Colonic mucosa (tissue), 4 donors: ENCODE results near the gene P4HA3. TPM values are rescaled to one million over a fixed set of nuclear protein-coding genes. Genes with fewer than 3 reads are reported as not detected.
A peak's percentile ranks its signal among the peaks of the same experiment; 100 is the strongest.

ENCODE experiments used
- DNase-seq: peaks from one replicate; pipeline ENCODE4 v3.0.0-alpha.2; 2020
- H3K27ac ChIP-seq: fragments of 200-600 bp; one replicate; pipeline ENCODE4 v1.8.0; 2021
- H3K27me3 ChIP-seq: fragments of 200-600 bp; one replicate; pipeline ENCODE4 v1.8.0; 2021
- H3K36me3 ChIP-seq: fragments of 200-600 bp; one replicate; pipeline ENCODE4 v1.8.0; 2021
- H3K4me1 ChIP-seq: fragments of 200-600 bp; one replicate; pipeline ENCODE4 v1.8.0; 2021; ENCODE audit warnings: mild to moderate bottlenecking
- H3K4me3 ChIP-seq: fragments of 200-600 bp; one replicate; pipeline ENCODE4 v1.8.0; 2021
- H3K9ac ChIP-seq, 2 donors: one replicate each; pipeline ENCODE4 v1.7.0; 2013; ENCODE audit warnings: control low read depth in 2 of 2, low read depth in 2 of 2, low read length in 2 of 2
- H3K9me3 ChIP-seq: fragments of 200-600 bp; one replicate; pipeline ENCODE4 v1.8.0; 2021
- CTCF ChIP-seq: fragments of 200-600 bp; IDR thresholded peaks from one replicate; pipeline ENCODE4 v1.8.0; 2022; ENCODE audit warnings: antibody characterized with exemption, mild to moderate bottlenecking
- intact Hi-C: fragments of 100-400 bp; cut with DNase I; formaldehyde crosslinking; loops from one replicate; pipeline ENCODE4 v1.14.1; 2022
- total RNA-seq, 2 donors: library from RNA; stranded (reverse); fragmentation: NEBNext Ultra II Directional in 1 of 2; extraction: Animal tissue kit (Norgen Biotek cat#: 25700) in 1 of 2; gene quantifications; one replicate each; pipeline ENCODE4 v1.2.1, GENCODE V29; 2021
- donor health status: healthy.
- donor health status: DM: no; HTN: no; CAD: no.
- donor health status: DM: no; HTN: no; CAD: no.

P4HA3 gene
- total RNA-seq, 2 donors from 2014 or later, result 0.12 to 0.85 TPM

GRCh38 chr11:74321487-74322188, 10.2 kb upstream of the P4HA3 start:
- Histone ChIP-seq H3K36me3 (no peaks in the 10 kb centered on the region), H3K4me3 (no peak overlapping the region), H3K4me1 (no peaks in the 10 kb centered on the region), H3K27me3 (no peaks in the 10 kb centered on the region), H3K9me3 (no peaks in the 10 kb centered on the region), H3K27ac (no peak overlapping the region), H3K9ac (no peak overlapping the region)
- TF ChIP-seq CTCF, result peak; percentile 26
- intact Hi-C loops, result no loop called here
- DNase-seq, result peak; percentile 28

GRCh38 chr11:74320538-74320937, 9.1 kb upstream of the P4HA3 start:
- no peaks in the 10 kb centered on the region for H3K9me3 ChIP-seq
- TF ChIP-seq CTCF, result no peak
- no peak for DNase-seq
- intact Hi-C loops, result no loop called here
- H3K27ac ChIP-seq, result no peak overlapping the region
- no peak overlapping the region for H3K4me3 ChIP-seq
- H3K4me1 ChIP-seq, result no peaks in the 10 kb centered on the region
- no peaks in the 10 kb centered on the region for H3K36me3 ChIP-seq
- no peak overlapping the region for H3K9ac ChIP-seq
- no peaks in the 10 kb centered on the region for H3K27me3 ChIP-seq

GRCh38 chr11:74319139-74319816, 7.8 kb upstream of the P4HA3 start:
- Histone ChIP-seq H3K9ac (no peak overlapping the region), H3K36me3 (no peaks in the 10 kb centered on the region), H3K27me3 (no peaks in the 10 kb centered on the region), H3K4me3 (no peak overlapping the region), H3K4me1 (no peaks in the 10 kb centered on the region), H3K27ac (no peak overlapping the region), H3K9me3 (no peaks in the 10 kb centered on the region)
- DNase-seq, result no peak
- no peak for TF ChIP-seq CTCF
- intact Hi-C loops, result loop anchor here (10.0 kb wide), 1 partner anchor 64 kb away; no protein-coding TSS in a partner anchor

GRCh38 chr11:74318241-74318932, 6.9 kb upstream of the P4HA3 start:
- Histone ChIP-seq H3K27me3 (no peaks in the 10 kb centered on the region), H3K4me3 (no peak overlapping the region), H3K9ac (no peak overlapping the region), H3K36me3 (no peaks in the 10 kb centered on the region), H3K4me1 (no peaks in the 10 kb centered on the region), H3K27ac (no peak overlapping the region), H3K9me3 (no peaks in the 10 kb centered on the region)
- TF ChIP-seq CTCF, result no peak
- intact Hi-C loops, result loop anchor here (10.0 kb wide), 1 partner anchor 64 kb away; no protein-coding TSS in a partner anchor
- no peak for DNase-seq

- H3K9ac ChIP-seq, result no peak overlapping the region
- H3K4me1 ChIP-seq, result no peaks in the 10 kb centered on the region
- intact Hi-C loops, result loop anchor here (10.0 kb wide), 1 partner anchor 62 kb away; no protein-coding TSS in a partner anchor
- TF ChIP-seq CTCF, result no peak
- H3K27ac ChIP-seq, result no peak overlapping the region
- H3K36me3 ChIP-seq, result no peaks in the 10 kb centered on the region
- no peak for DNase-seq
- H3K9me3 ChIP-seq, result no peaks in the 10 kb centered on the region
- no peak overlapping the region for H3K4me3 ChIP-seq
- no peaks in the 10 kb centered on the region for H3K27me3 ChIP-seq
Observed at GRCh38 chr11:74316772-74317505, 5.5 kb upstream of the P4HA3 start.
